ENCODE data around the gene COPG2.
A peak's percentile ranks its signal among the peaks of the same experiment; 100 is the strongest.

DNA sequence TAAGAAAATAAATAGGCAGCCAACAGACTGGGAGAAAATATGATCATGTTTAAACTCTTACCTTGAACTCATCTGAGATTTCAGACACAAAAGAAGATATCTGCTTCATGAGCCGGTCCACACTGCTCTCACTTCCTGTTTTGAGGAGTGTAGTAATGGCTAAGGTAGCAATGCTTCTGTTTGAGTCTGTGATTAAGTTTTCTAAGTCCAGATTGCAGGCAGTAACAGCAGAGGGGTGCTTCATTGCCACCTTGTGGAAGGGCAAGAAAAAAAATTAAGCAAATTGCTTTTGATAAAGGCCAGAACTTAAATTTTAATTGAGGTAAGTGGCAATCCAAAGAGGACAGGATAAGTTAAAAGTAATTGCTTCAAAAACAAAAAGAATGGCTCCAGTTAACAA, 107.6 kb downstream of the COPG2 start:
- TF ChIP-seq POLR2AphosphoS5 (IDR thresholded peaks at IDR 0.05; ENCODE audit: low read depth, low read length) (no peak), TCF7L2 (IDR thresholded peaks at IDR 0.05; ENCODE audit: low read depth, low read length) (no peak), SIN3A (IDR thresholded peaks at IDR 0.05; ENCODE audit: borderline replicate concordance, insufficient read depth, low read depth, low read length) (no peak)
- TF ChIP-seq, protein P1, sequence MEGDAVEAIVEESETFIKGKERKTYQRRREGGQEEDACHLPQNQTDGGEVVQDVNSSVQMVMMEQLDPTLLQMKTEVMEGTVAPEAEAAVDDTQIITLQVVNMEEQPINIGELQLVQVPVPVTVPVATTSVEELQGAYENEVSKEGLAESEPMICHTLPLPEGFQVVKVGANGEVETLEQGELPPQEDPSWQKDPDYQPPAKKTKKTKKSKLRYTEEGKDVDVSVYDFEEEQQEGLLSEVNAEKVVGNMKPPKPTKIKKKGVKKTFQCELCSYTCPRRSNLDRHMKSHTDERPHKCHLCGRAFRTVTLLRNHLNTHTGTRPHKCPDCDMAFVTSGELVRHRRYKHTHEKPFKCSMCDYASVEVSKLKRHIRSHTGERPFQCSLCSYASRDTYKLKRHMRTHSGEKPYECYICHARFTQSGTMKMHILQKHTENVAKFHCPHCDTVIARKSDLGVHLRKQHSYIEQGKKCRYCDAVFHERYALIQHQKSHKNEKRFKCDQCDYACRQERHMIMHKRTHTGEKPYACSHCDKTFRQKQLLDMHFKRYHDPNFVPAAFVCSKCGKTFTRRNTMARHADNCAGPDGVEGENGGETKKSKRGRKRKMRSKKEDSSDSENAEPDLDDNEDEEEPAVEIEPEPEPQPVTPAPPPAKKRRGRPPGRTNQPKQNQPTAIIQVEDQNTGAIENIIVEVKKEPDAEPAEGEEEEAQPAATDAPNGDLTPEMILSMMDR (IDR thresholded peaks at IDR 0.05) = peak; percentile 51
- TF ChIP-seq, protein P2, sequence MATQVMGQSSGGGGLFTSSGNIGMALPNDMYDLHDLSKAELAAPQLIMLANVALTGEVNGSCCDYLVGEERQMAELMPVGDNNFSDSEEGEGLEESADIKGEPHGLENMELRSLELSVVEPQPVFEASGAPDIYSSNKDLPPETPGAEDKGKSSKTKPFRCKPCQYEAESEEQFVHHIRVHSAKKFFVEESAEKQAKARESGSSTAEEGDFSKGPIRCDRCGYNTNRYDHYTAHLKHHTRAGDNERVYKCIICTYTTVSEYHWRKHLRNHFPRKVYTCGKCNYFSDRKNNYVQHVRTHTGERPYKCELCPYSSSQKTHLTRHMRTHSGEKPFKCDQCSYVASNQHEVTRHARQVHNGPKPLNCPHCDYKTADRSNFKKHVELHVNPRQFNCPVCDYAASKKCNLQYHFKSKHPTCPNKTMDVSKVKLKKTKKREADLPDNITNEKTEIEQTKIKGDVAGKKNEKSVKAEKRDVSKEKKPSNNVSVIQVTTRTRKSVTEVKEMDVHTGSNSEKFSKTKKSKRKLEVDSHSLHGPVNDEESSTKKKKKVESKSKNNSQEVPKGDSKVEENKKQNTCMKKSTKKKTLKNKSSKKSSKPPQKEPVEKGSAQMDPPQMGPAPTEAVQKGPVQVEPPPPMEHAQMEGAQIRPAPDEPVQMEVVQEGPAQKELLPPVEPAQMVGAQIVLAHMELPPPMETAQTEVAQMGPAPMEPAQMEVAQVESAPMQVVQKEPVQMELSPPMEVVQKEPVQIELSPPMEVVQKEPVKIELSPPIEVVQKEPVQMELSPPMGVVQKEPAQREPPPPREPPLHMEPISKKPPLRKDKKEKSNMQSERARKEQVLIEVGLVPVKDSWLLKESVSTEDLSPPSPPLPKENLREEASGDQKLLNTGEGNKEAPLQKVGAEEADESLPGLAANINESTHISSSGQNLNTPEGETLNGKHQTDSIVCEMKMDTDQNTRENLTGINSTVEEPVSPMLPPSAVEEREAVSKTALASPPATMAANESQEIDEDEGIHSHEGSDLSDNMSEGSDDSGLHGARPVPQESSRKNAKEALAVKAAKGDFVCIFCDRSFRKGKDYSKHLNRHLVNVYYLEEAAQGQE (IDR thresholded peaks at IDR 0.05; ENCODE audit: insufficient read depth in 1 of 2, low read depth in 2 of 2, low read length in 1 of 2) = no peak

Measured in Panc1 (cell line).